Muscle layer of colon (tissue), 2 donors: ENCODE data around the gene OSBPL5.

Source experiments
- H3K27ac ChIP-seq: one replicate; pipeline ENCODE4 v1.7.0; 2013; ENCODE audit warnings: low read depth, mild to moderate bottlenecking, low read length, moderate library complexity
- H3K27me3 ChIP-seq, 2 donors: one replicate each; pipeline ENCODE4 v1.7.0; 2013; ENCODE audit warnings: low read length in 2 of 2, mild to moderate bottlenecking in 2 of 2; ENCODE audit not compliant: insufficient read depth in 2 of 2, control insufficient read depth in 1 of 2
- H3K36me3 ChIP-seq: one replicate; pipeline ENCODE4 v1.7.0; 2013; ENCODE audit warnings: mild to moderate bottlenecking, low read length; ENCODE audit not compliant: insufficient read depth
- H3K4me1 ChIP-seq: one replicate; pipeline ENCODE4 v1.7.0; 2013; ENCODE audit warnings: mild to moderate bottlenecking, low read length; ENCODE audit not compliant: insufficient read depth
- H3K4me3 ChIP-seq, 2 donors: one replicate each; pipeline ENCODE4 v1.7.0; 2013; ENCODE audit warnings: low read length in 2 of 2, low read depth in 1 of 2, mild to moderate bottlenecking in 1 of 2, moderate library complexity in 1 of 2
- H3K9ac ChIP-seq: one replicate; pipeline ENCODE4 v1.7.0; 2013; ENCODE audit warnings: low read length
- H3K9me3 ChIP-seq: one replicate; pipeline ENCODE4 v1.7.0; 2013; ENCODE audit warnings: mild to moderate bottlenecking, low read length
- donor health status: abdominal sarcoma.
- donor health status: Adenocarcinoma of cecum.

OSBPL5 gene

GRCh38 chr11:3148990-3149851 lies 15.9 kb downstream of the OSBPL5 start:
- peaks cover 44% of the 10 kb centered on the region for H3K4me1 ChIP-seq
- H3K9me3 ChIP-seq = no peaks in the 10 kb centered on the region
- H3K27me3 ChIP-seq = no peaks in the 10 kb centered on the region
- no peak overlapping the region for H3K4me3 ChIP-seq
- H3K36me3 ChIP-seq = peaks cover 7% of the 10 kb centered on the region
- H3K9ac ChIP-seq = no peak overlapping the region
- no peak overlapping the region for H3K27ac ChIP-seq

- Histone ChIP-seq H3K9me3 (no peaks in the 10 kb centered on the region), H3K4me1 (peaks cover 36% of the 10 kb centered on the region), H3K27me3 (no peaks in the 10 kb centered on the region), H3K9ac (no peak overlapping the region), H3K36me3 (peaks cover 7% of the 10 kb centered on the region), H3K4me3 (no peak overlapping the region), H3K27ac (no peak overlapping the region)
These were observed 16.7 kb downstream of the OSBPL5 start for GRCh38 chr11:3148255-3148989.

- no peaks in the 10 kb centered on the region for H3K9me3 ChIP-seq
- no peak overlapping the region for H3K9ac ChIP-seq
- H3K27me3 ChIP-seq = no peaks in the 10 kb centered on the region
- H3K4me3 ChIP-seq = no peak overlapping the region
- peaks cover 28% of the 10 kb centered on the region for H3K4me1 ChIP-seq
- no peak overlapping the region for H3K27ac ChIP-seq
- peaks cover 7% of the 10 kb centered on the region for H3K36me3 ChIP-seq
These were observed 17.5 kb downstream of the OSBPL5 start for GRCh38 chr11:3147626-3148025.

GRCh38 chr11:3147257-3147619 lies 17.9 kb downstream of the OSBPL5 start:
- H3K27ac ChIP-seq = no peak overlapping the region
- H3K4me1 ChIP-seq = peaks cover 24% of the 10 kb centered on the region
- H3K9ac ChIP-seq = no peak overlapping the region

GRCh38 chr11:3146612-3147256 lies 18.4 kb downstream of the OSBPL5 start:
- Histone ChIP-seq H3K27ac (no peak overlapping the region), H3K9me3 (no peaks in the 10 kb centered on the region), H3K36me3 (peaks cover 4% of the 10 kb centered on the region), H3K27me3 (no peaks in the 10 kb centered on the region), H3K9ac (no peak overlapping the region), H3K4me1 (peaks cover 24% of the 10 kb centered on the region), H3K4me3 (no peak overlapping the region)

More at GRCh38 chr11:3147257-3147619, 17.9 kb downstream of the OSBPL5 start:
- no peaks in the 10 kb centered on the region for H3K9me3 ChIP-seq
- no peak overlapping the region for H3K4me3 ChIP-seq
- no peaks in the 10 kb centered on the region for H3K27me3 ChIP-seq
- peaks cover 7% of the 10 kb centered on the region for H3K36me3 ChIP-seq

GRCh38 chr11:3145206-3145520 lies 19.9 kb downstream of the OSBPL5 start:
- Histone ChIP-seq H3K36me3 (no peaks in the 10 kb centered on the region), H3K9me3 (no peaks in the 10 kb centered on the region), H3K27ac (no peak overlapping the region), H3K4me1 (peaks cover 23% of the 10 kb centered on the region), H3K9ac (no peak overlapping the region), H3K27me3 (no peaks in the 10 kb centered on the region), H3K4me3 (no peak overlapping the region)

- H3K27ac ChIP-seq = no peak overlapping the region
- no peak overlapping the region for H3K9ac ChIP-seq
- peaks cover 29% of the 10 kb centered on the region for H3K4me1 ChIP-seq
- H3K9me3 ChIP-seq = no peaks in the 10 kb centered on the region
- no peaks in the 10 kb centered on the region for H3K36me3 ChIP-seq
- no peaks in the 10 kb centered on the region for H3K27me3 ChIP-seq
- H3K4me3 ChIP-seq = no peak overlapping the region
These were observed 20.6 kb downstream of the OSBPL5 start for GRCh38 chr11:3144296-3145205.

- H3K4me1 ChIP-seq = peaks cover 37% of the 10 kb centered on the region
- no peak overlapping the region for H3K27ac ChIP-seq
- no peaks in the 10 kb centered on the region for H3K9me3 ChIP-seq
- no peak overlapping the region for H3K9ac ChIP-seq
- no peaks in the 10 kb centered on the region for H3K36me3 ChIP-seq
- H3K4me3 ChIP-seq = no peak overlapping the region
- no peaks in the 10 kb centered on the region for H3K27me3 ChIP-seq
These were observed 21.8 kb downstream of the OSBPL5 start for GRCh38 chr11:3143136-3143880.

- no peak overlapping the region for H3K4me3 ChIP-seq
- no peak overlapping the region for H3K9ac ChIP-seq
- H3K4me1 ChIP-seq = peaks cover 38% of the 10 kb centered on the region
- no peaks in the 10 kb centered on the region for H3K27me3 ChIP-seq
- H3K36me3 ChIP-seq = no peaks in the 10 kb centered on the region
- H3K27ac ChIP-seq = no peak overlapping the region
- no peaks in the 10 kb centered on the region for H3K9me3 ChIP-seq
These were observed 24.9 kb downstream of the OSBPL5 start for GRCh38 chr11:3140291-3140603.

GRCh38 chr11:3139481-3140290 lies 25.4 kb downstream of the OSBPL5 start:
- Histone ChIP-seq H3K4me3 (no peak overlapping the region), H3K9me3 (no peaks in the 10 kb centered on the region), H3K9ac (no peak overlapping the region), H3K4me1 (peaks cover 38% of the 10 kb centered on the region), H3K27ac (peak overlapping the region; percentile 24), H3K36me3 (no peaks in the 10 kb centered on the region), H3K27me3 (no peaks in the 10 kb centered on the region)
